ENCODE data around the gene PLPPR2. TPM values are rescaled to one million over a fixed set of nuclear protein-coding genes. Genes with fewer than 3 reads are reported as not detected.

PLPPR2 gene
- total RNA-seq, 4 donors from 2014 or later: 10.0 to 30.6 (median 13.9) TPM

DNA sequence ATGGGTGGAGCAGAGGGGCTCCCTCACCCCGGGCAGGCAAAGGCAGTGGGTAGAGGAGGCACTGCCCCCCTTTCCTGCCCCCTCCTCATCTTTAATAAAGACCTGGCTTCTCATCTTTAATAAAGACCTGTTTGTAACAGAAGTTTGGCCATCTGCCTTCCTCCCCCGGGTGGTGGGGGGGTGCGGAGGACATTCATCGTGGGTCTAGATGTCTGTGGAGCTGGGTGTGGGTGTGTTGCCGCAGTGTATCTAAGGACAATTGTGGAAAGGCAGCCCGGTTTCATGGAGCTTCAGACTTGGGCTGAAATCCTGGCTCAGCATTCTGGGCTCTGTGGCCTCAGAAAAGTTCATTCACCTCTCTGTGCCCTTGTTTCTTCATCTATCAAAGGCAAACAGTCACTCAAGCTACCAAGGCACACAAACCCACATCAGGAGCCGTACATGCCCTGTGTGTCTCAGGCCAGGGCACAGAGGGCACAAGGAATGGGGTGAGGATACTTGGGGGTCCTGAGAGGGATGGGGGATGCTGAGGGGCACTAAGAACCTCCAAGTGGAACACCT is 10.4 kb downstream of the PLPPR2 start:
- TF ChIP-seq, protein P1, sequence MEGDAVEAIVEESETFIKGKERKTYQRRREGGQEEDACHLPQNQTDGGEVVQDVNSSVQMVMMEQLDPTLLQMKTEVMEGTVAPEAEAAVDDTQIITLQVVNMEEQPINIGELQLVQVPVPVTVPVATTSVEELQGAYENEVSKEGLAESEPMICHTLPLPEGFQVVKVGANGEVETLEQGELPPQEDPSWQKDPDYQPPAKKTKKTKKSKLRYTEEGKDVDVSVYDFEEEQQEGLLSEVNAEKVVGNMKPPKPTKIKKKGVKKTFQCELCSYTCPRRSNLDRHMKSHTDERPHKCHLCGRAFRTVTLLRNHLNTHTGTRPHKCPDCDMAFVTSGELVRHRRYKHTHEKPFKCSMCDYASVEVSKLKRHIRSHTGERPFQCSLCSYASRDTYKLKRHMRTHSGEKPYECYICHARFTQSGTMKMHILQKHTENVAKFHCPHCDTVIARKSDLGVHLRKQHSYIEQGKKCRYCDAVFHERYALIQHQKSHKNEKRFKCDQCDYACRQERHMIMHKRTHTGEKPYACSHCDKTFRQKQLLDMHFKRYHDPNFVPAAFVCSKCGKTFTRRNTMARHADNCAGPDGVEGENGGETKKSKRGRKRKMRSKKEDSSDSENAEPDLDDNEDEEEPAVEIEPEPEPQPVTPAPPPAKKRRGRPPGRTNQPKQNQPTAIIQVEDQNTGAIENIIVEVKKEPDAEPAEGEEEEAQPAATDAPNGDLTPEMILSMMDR (IDR thresholded peaks at IDR 0.05): no peak
- no peak for ATAC-seq (ENCODE audit: low FRiP score)
- no peak for DNase-seq (ENCODE audit: low spot score)

DNA sequence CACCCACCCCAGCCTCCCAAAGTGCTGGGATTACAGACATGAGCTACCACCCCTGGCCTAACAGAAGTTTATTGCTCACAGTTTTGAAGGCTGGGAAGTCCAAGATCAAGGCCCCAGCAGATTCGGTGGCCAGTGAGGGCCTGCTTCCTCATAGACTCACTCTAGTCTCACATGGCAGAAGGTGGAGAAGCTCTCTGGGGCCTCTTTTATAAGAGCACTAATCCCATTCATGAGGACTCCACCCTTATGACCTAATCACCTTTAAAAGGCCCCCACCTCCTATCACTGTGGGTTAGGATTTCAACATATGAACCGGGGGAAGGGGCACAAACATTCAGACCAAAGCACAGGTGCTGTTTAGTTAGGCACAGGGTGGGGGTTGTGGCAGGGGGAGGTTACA is 12.3 kb downstream of the PLPPR2 start:
- ATAC-seq (ENCODE audit: low FRiP score) (no peak), DNase-seq (ENCODE audit: low spot score) (no peak)
- TF ChIP-seq, protein P1 (IDR thresholded peaks at IDR 0.05): no peak

DNA sequence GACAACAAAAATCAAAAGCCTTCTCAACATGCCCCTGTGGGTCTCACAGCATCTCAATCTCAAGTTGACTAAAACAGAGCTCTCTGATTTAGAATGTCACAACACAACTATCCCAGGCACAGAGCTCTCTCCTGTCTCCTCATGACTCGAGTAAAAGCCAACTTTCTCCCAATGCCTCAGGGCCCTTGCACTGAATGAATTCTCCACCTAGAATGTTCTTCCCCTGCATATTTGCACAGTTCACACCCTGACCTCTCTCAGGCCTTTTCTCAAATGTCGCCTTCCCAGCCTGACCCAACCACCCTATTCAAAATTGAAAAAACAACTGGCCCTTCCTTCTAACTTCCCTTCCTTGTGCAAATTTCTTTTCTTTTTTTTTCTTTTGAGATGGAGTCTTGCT is 15.5 kb downstream of the PLPPR2 start:
- ATAC-seq (ENCODE audit: low FRiP score) (no peak), DNase-seq (ENCODE audit: low spot score) (no peak)
- TF ChIP-seq, protein P1 (IDR thresholded peaks at IDR 0.05): no peak

DNA sequence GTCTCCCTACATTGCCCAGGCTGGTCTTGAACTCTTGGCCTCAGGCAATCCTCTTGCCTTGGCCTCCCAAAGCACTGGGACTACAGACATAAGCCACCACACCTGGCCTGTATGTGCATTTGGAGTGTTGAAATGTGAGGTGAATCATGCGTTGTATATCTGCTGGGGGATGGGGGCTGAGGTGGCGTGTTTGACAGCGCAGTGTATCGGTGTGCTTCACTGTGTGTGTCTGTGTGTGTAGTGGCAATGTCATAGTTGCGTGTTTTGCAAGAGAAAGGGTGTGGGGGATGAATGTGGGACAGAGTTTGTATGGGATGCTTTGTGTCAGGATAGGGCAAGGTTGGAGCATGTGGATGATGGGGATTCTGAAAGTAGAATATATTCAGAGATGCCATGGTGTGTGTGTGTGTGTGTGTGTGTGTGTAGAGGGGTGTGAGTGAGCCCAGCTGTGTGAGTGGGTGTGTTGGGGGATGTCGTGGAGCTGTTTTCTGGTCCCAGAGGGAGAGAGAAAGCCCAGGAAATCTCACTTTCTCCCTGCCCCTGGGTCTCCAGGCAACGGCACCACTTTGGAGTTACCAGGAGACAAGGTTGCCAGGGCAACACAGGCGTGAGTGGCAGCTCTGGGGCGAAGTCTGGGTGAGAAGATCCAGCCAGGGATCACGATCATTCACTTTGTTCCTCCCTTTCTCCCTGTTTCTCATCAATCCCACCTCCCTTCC is 18.1 kb downstream of the PLPPR2 start:
- ATAC-seq (ENCODE audit: low FRiP score): no peak
- TF ChIP-seq, protein P1 (IDR thresholded peaks at IDR 0.05): no peak
- DNase-seq (ENCODE audit: low spot score): no peak

DNA sequence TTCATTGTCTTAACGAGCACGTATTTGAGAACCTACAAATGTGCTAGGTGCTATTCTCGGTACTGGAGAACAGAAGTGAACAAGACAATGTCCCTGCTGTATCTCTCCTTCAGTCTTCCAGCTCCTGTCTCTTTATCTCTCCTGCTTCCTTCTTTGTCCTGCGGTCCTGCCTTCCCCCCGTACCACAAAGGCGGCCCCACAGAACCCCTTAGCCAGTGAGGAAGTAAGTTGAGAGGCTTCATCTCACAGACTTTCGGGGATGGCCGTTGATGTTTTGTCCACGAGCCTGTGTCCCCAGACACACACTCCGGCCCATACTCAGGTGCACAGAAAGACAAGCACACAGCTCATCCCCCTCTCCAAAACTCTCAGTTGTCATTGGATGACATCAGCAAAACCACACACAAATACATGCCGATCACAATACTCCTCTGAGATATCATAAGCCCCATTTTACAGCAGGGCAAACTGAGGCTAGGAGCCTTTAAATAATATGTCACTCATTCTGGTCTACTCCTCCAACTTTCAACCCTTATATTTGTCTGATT is 18.7 kb downstream of the PLPPR2 start:
- ATAC-seq (ENCODE audit: low FRiP score): no peak
- DNase-seq (ENCODE audit: low spot score): no peak
- TF ChIP-seq, protein P1 (IDR thresholded peaks at IDR 0.05): no peak

DNA sequence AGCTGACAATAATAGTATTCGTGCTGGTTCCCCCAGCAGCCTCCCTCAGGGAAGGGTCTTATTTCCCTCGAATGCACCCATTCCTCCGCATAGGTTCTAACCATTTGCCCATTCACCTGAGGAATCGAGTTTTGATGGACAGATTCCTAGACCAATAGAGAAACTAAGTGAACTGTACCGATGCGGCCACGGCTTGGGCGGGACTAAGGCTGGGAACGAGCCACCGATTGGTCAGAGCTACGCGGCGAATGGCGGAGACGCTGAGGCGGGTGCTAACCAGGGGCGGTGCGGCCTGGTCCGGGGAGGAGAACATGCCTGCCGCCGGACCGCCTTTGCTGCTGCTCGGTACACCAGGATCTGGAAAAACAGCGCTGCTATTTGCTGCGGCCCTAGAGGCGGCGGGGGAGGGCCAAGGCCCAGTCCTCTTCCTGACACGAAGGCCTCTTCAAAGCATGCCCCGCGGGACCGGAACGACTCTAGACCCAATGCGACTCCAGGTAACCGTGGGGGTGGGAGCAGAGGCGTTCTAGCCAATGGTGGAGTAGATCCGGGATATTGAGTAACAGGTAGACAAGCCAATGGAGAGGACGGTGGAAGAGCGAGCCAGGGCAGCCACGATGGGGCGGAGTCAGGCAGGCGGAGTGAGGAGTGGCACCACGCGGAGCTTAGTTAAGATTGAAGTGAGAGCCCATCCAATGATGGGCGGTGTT is 19.4 kb downstream of the PLPPR2 start, which contains the start of gene SWSAP1:
TSS of gene SWSAP1 (plus strand) at position 234 of the 710 bp plus-strand sequence. CDS start at position 249, 15 bp downstream.
- peak; percentile 95 for DNase-seq (ENCODE audit: low spot score)
- ATAC-seq (ENCODE audit: low FRiP score): peak; percentile 99
- TF ChIP-seq, protein P1 (IDR thresholded peaks at IDR 0.05): no peak
